Fibroblast of pulmonary artery (primary cell): ENCODE data around the gene ELAC1.

Experiments used
- DNase-seq: peaks from one replicate; pipeline ENCODE4 v3.0.0-alpha.2; 2010; ENCODE audit warnings: low read depth
- H3K4me3 ChIP-seq: replicated peaks from 2 replicates; pipeline ENCODE4 v1.5.1; 2011; ENCODE audit warnings: low read depth, mild to moderate bottlenecking, control low read depth, low read length, moderate library complexity
- CTCF ChIP-seq: IDR thresholded peaks from 2 replicates; pipeline ENCODE4 v1.5.1; 2011; ENCODE audit warnings: mild to moderate bottlenecking, control low read depth, low read length, inconsistent platforms; ENCODE audit errors: missing control alignments

Gene ELAC1

GRCh38 chr18:50949185-50949584, 18.7 kb upstream of the ELAC1 start:
- DNase-seq: no peak
- TF ChIP-seq CTCF: no peak
- H3K4me3 ChIP-seq: no peak overlapping the region

GRCh38 chr18:50950626-50951025, 17.2 kb upstream of the ELAC1 start:
- no peak for DNase-seq
- TF ChIP-seq CTCF: no peak

DNA sequence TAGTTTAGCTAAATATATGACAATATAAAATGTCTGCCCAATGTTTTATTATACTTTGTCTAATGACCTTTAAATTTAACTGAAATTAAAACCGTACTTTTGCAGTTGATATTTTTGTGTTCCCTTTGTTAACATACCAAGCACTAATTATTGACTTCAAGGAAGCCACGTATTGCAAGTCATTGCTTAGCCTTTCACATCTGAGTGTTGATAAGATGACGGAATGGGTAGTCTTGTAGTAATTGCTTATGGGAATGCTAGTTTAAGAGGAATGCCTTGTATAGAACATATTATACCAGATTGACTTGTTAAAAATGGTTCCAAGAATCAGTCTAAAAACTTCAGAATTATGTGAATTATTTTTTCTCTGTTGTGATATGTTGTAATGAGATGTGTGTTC, 14.0 kb upstream of the ELAC1 start:
- no peak overlapping the region for H3K4me3 ChIP-seq
- no peak for TF ChIP-seq CTCF
- no peak for DNase-seq

More at GRCh38 chr18:50950626-50951025, 17.2 kb upstream of the ELAC1 start:
- H3K4me3 ChIP-seq: no peak overlapping the region

DNA sequence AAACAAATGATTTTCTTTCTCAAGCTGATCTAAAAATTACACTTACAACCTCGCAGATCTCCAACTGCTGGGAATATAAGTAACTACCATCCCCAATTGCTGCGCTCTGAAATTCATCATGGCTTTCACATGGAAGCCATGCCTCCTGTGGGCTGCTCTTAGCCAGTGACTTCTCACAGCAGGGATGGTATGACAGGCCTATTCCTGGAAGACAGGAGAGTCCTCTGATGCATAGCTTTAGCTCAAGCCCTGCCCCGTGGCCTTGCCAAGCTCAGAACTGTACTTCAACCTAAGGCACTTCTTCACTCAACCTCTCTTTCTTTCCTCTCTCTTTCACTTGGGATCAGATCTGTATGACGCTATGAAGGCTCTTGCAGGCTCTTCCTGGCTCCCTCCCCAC, 12.6 kb upstream of the ELAC1 start:
- TF ChIP-seq CTCF: no peak
- no peak for DNase-seq
- no peak overlapping the region for H3K4me3 ChIP-seq

DNA sequence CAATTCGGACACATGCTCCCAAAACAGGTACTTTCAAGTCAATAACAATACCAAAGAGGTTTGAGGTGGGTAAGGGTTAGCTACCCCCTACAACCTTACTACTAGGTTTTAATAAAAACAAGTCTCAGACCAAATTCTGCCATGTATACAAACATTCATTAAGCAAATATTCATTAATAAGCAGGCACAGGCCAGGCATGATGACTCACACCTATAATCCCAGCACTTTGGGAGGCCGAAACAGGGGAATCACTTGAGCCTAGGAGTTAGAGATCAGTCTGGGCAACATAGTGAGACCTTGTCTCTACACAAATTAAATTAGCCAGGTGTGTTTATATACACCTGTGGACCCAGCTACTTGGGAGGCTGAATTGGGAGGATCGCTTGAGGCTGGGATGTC, 11.7 kb upstream of the ELAC1 start:
- no peak overlapping the region for H3K4me3 ChIP-seq
- TF ChIP-seq CTCF: no peak
- DNase-seq: no peak

- H3K4me3 ChIP-seq: no peak overlapping the region
- DNase-seq: no peak
- TF ChIP-seq CTCF: no peak
Measured at GRCh38 chr18:50961974-50962373, 5.9 kb upstream of the ELAC1 start.

- H3K4me3 ChIP-seq: peak overlapping the region; percentile 83
- DNase-seq: no peak
- TF ChIP-seq CTCF: no peak
Measured at GRCh38 chr18:50969448-50969847, 1.6 kb downstream of the ELAC1 start.
